T-cell (primary cell): ENCODE data around the gene RNF39. TPM values are rescaled to one million over a fixed set of nuclear protein-coding genes. Genes with fewer than 3 reads are reported as not detected.
"Not testable (repeated sequence)": the region's sequence is repeated elsewhere in the genome, so short reads cannot be mapped to it uniquely, and the experiment has no call there.

Experiments used
- ATAC-seq, 4 experiments: fragments of 200-7000 bp in 3 of 4; fragments of 150-1000 bp in 1 of 4; cut with Tn5 transposase; replicated peaks in 1 of 4; 1 replicate in 3 of 4; 2 replicates in 1 of 4; pipeline ENCODE4 v1.10.0; 2021; ENCODE audit warnings: moderate library complexity in 3 of 4, mild to moderate bottlenecking in 2 of 4, moderate number of reproducible peaks in 1 of 4
- CTCF ChIA-PET, 2 donors: fragments of 300-600 bp; sonication (Branson Sonifier 250); formaldehyde crosslinking; loops; one replicate each; lab custom pipeline; 2022; ENCODE audit warnings: antibody characterized with exemption in 2 of 2; lab: Charles Lee
- POLR2A ChIA-PET, 2 donors: fragments of 300-600 bp; sonication (Branson Sonifier 250); formaldehyde crosslinking; loops; one replicate each; lab custom pipeline; 2022; ENCODE audit warnings: antibody characterized with exemption in 2 of 2; lab: Charles Lee
- DNase-seq, 35 experiments: peaks; one replicate each; pipeline versions ENCODE4 v3.0.0 to v3.0.0-alpha.2; 2013 to 2023
- H3K27ac ChIP-seq: one replicate; pipeline ENCODE4 v1.5.1; 2013; ENCODE audit warnings: low read length
- H3K27me3 ChIP-seq, 2 experiments: replicated peaks in 1 of 2; 1 replicate in 1 of 2; 2 replicates in 1 of 2; pipeline versions ENCODE4 v1.6.1 to v1.7.0; 2013; ENCODE audit warnings: low read length in 1 of 2, mixed read lengths in 1 of 2; ENCODE audit not compliant: control insufficient read depth in 2 of 2, insufficient read depth in 2 of 2; ENCODE audit errors: extremely low read depth in 1 of 2
- H3K36me3 ChIP-seq, 2 donors: 1 replicate in 1 of 2; 2 replicates in 1 of 2; pipeline versions ENCODE4 v1.6.1 to v1.7.0; 2013; ENCODE audit warnings: low read length in 1 of 2; ENCODE audit not compliant: control insufficient read depth in 2 of 2, insufficient read depth in 1 of 2; ENCODE audit errors: extremely low read depth in 1 of 2
- H3K4me1 ChIP-seq, 2 experiments: 1 replicate in 1 of 2; 2 replicates in 1 of 2; pipeline versions ENCODE4 v1.6.1 to v1.7.0; 2013; ENCODE audit warnings: low read length in 2 of 2, mixed read lengths in 1 of 2; ENCODE audit not compliant: insufficient read depth in 2 of 2, control insufficient read depth in 1 of 2; ENCODE audit errors: extremely low read depth in 1 of 2
- H3K4me3 ChIP-seq, 2 donors: 1 replicate in 1 of 2; 2 replicates in 1 of 2; pipeline versions ENCODE4 v1.5.1 to v1.7.0; 2013; ENCODE audit warnings: mild to moderate bottlenecking in 2 of 2, low read length in 1 of 2, moderate library complexity in 1 of 2; ENCODE audit not compliant: control insufficient read depth in 1 of 2; ENCODE audit errors: extremely low read depth in 1 of 2
- H3K9me3 ChIP-seq: 2 replicates; pipeline ENCODE4 v1.7.0; 2013
- H3K27ac Mint-ChIP-seq, 2 donors: one replicate each; pipeline ENCODE4 v1.8.0; 2020 to 2021; ENCODE audit warnings: mild to moderate bottlenecking in 2 of 2, mixed read lengths in 2 of 2
- H3K27me3 Mint-ChIP-seq, 2 donors: one replicate each; pipeline ENCODE4 v1.8.0; 2021 to 2022; ENCODE audit warnings: mixed read lengths in 2 of 2
- H3K36me3 Mint-ChIP-seq: one replicate; pipeline ENCODE4 v1.8.0; 2021; ENCODE audit warnings: mixed read lengths
- H3K4me1 Mint-ChIP-seq, 3 donors: one replicate each; pipeline ENCODE4 v1.8.0; 2020 to 2022; ENCODE audit warnings: mixed read lengths in 3 of 3, mild to moderate bottlenecking in 1 of 3
- H3K4me3 Mint-ChIP-seq, 3 donors: one replicate each; pipeline ENCODE4 v1.8.0; 2020 to 2022; ENCODE audit warnings: mild to moderate bottlenecking in 3 of 3, mixed read lengths in 3 of 3, moderate library complexity in 3 of 3
- H3K9me3 Mint-ChIP-seq, 3 donors: one replicate each; pipeline ENCODE4 v1.8.0; 2020 to 2022; ENCODE audit warnings: mixed read lengths in 3 of 3
- WGBS: methylation state at CpG from one replicate; pipeline ENCODE4 v1.1.5; 2013; ENCODE audit warnings: missing lambda C conversion rate; ENCODE audit not compliant: insufficient coverage; 5-methylcytosine and 5-hydroxymethylcytosine counted together
- total RNA-seq, 35 experiments: library from RNA in 6 of 35; stranded (reverse) in 6 of 35; fragments of 120-200 nt in 1 of 35; gene quantifications; one replicate each; pipeline versions ENCODE4 v1.2.1 to v1.2.4 and lab custom pipeline; 2013 to 2026

RNF39 gene, protein sequence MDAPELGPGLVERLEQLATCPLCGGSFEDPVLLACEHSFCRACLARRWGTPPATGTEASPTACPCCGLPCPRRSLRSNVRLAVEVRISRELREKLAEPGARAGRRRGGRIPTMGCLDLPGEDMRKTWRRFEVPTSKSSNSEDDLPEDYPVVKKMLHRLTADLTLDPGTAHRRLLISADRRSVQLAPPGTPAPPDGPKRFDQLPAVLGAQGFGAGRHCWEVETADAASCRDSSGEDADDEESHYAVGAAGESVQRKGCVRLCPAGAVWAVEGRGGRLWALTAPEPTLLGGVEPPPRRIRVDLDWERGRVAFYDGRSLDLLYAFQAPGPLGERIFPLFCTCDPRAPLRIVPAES
- total RNA-seq = not detected
- total RNA-seq (2013) = not detected
- total RNA-seq (lab: John Stamatoyannopoulos, UW) = 0 to 0.12 (median 0) reads per million in 29 experiments

DNA sequence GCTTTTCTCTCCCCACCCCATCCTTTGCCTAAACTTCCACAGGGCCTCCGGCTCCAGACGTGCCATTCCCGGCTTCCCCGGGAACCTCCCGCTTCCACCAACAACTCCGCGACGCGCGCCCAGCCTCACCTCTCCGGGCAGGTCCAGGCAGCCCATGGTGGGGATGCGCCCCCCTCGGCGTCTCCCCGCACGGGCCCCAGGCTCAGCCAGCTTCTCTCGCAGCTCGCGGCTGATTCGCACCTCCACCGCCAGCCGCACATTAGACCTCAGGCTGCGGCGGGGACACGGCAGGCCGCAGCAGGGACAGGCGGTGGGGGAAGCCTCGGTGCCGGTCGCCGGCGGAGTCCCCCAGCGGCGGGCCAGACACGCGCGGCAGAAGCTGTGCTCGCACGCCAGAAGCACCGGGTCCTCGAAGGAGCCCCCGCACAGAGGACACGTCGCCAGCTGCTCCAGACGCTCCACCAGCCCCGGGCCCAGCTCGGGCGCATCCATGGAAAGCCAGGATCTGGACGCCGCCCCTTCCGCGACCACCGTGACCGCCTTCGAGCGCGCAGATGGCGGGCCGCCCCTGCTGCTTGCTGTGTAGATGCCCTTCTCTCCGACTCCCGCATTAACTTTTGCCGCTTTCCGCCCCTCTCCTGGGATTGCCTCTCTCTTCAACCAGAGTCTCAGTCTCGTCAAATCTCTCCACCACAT, at the start of gene RNF39:
Gene RNF39, minus strand, starts transcription at position 676 of the 696 bp plus-strand sequence. Its CDS starts 184 bp downstream, at position 492.
- Histone ChIP-seq H3K9me3 (no peaks in the 10 kb centered on the region), H3K27ac (no peak within 1 kb of the TSS), H3K4me3 (peak within 1 kb of the TSS; percentile 30 to 61), H3K27me3 (peaks cover 4 to 44% of the 10 kb centered on the region in 2 experiments), H3K4me1 (peaks cover 22 to 43% of the 10 kb centered on the region in 2 experiments), H3K36me3 (peaks cover 0 to 4% of the 10 kb centered on the region in 2 donors)
- ChIA-PET CTCF (no interaction called here), POLR2A (no interaction called here)
- DNase-seq = peak in 4 of 35 experiments; percentile 15 to 39 (median 24)
- ATAC-seq = peak; percentile 25 to 43 (median 34)
- peak within 1 kb of the TSS; percentile 64 to 84 (median 64) for H3K4me3 Mint-ChIP-seq
- peaks cover 56 to 68% (median 61%) of the 10 kb centered on the region in 3 donors for H3K4me1 Mint-ChIP-seq
- H3K36me3 Mint-ChIP-seq = peaks cover 17% of the 10 kb centered on the region
- H3K27me3 Mint-ChIP-seq = peaks cover 44 to 53% of the 10 kb centered on the region in 2 donors
- WGBS = 8% methylated on average over 55 of the region's 64 CpGs
- H3K27ac Mint-ChIP-seq = no peak within 1 kb of the TSS
- no peaks in the 10 kb centered on the region for H3K9me3 Mint-ChIP-seq

DNA sequence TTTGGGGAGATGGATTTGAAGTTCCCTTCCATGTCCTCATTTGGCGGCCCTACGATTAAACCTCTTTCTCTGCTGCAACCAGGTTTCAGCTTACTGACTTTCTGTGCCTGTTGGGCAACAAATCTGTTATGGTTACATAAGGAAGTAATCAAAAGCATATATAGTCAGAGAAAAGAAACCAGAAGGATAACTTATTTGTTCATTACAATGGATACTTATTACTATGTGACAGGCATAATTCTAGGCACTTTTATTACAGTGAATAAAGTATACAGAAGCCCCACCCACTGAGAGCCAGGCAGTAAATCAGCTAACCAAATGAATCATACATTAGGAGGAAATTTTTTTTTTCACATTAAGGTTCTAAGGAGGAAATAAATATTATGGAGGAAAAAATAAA, 46.9 kb upstream of the RNF39 start:
- DNase-seq (no peak), ATAC-seq (no peak)
- ChIA-PET CTCF (interaction anchor here in 1 of 2 donors (0.6 to 0.9 kb wide), 2 partner anchors 14 to 19 kb away, joined by 4 to 9 read pairs; no protein-coding TSS in a partner anchor), POLR2A (no interaction called here)
- Histone ChIP-seq H3K36me3 (no peaks in the 10 kb centered on the region), H3K4me1 (peaks cover 0 to under 1% of the 10 kb centered on the region in 2 experiments), H3K27me3 (peaks cover 0 to 18% of the 10 kb centered on the region in 2 experiments), H3K4me3 (no peak overlapping the region), H3K27ac (no peak overlapping the region), H3K9me3 (no peaks in the 10 kb centered on the region)
- H3K27ac Mint-ChIP-seq = no peak overlapping the region
- no peaks in the 10 kb centered on the region for H3K36me3 Mint-ChIP-seq
- H3K27me3 Mint-ChIP-seq = peaks cover 31 to 43% of the 10 kb centered on the region in 2 donors
- no peaks in the 10 kb centered on the region for H3K9me3 Mint-ChIP-seq
- H3K4me3 Mint-ChIP-seq = no peak overlapping the region
- peaks cover 0 to 3% (median 2%) of the 10 kb centered on the region in 3 donors for H3K4me1 Mint-ChIP-seq
- no CpG with 5 or more reads among the region's 2 CpGs for WGBS

DNA sequence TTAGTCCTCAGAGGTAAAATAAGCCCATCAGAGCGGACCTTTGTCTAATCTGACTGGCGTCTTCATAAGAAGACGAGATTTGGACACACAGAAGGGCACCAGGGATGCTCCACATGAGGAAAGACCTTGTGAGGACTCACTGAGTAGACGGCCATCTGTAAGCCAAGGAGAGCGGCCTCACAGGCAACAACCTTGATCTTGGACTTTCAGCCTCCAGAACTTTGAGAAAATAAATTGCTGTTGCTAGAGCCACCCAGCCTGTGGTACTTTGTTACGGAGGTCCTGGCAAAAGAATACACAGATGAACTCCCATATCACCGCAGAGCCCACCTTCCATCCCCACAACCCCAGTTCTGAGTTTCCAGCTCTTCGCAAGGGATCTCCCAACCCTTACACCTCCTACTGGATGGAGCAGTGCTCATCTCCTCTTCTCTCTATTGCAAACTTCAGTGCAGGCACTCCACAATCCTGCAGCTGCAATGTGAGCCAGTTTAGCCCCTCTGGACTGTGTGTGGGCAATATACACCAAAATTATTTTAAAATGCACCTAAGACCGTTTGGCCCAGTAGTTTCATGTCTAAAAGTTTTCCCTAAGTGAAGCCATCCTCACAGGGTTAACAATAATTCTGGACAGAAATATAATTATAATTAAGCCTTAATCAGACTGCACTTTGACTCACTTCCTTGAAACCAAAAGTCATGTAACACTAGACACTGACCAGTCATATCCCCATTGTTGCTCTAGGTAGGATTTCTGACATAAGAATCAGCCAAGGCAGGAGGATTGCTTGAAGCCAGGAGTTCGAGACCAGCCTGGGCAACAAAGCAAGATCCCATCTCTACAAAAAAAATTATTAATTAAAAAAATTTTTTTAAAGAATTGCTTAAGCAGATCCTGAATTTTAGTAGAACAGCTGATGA, 46.1 kb upstream of the RNF39 start:
- ATAC-seq (no peak), DNase-seq (no peak)
- 90% methylated on average over 8 of the region's 10 CpGs for WGBS
- Histone ChIP-seq H3K4me3 (no peak overlapping the region), H3K27me3 (peaks cover 2 to 10% of the 10 kb centered on the region in 2 experiments), H3K27ac (no peak overlapping the region), H3K9me3 (no peaks in the 10 kb centered on the region), H3K36me3 (no peaks in the 10 kb centered on the region), H3K4me1 (no peaks in the 10 kb centered on the region)
- Mint-ChIP-seq H3K9me3 (no peaks in the 10 kb centered on the region), H3K27me3 (peaks cover 26 to 37% of the 10 kb centered on the region in 2 donors), H3K4me1 (no peaks in the 10 kb centered on the region), H3K4me3 (no peak overlapping the region), H3K27ac (no peak overlapping the region), H3K36me3 (no peaks in the 10 kb centered on the region)
- ChIA-PET POLR2A (no interaction called here), CTCF (interaction anchor here in 1 of 2 donors (0.6 to 0.9 kb wide), 2 partner anchors 14 to 19 kb away, joined by 4 to 9 read pairs; no protein-coding TSS in a partner anchor)

DNA sequence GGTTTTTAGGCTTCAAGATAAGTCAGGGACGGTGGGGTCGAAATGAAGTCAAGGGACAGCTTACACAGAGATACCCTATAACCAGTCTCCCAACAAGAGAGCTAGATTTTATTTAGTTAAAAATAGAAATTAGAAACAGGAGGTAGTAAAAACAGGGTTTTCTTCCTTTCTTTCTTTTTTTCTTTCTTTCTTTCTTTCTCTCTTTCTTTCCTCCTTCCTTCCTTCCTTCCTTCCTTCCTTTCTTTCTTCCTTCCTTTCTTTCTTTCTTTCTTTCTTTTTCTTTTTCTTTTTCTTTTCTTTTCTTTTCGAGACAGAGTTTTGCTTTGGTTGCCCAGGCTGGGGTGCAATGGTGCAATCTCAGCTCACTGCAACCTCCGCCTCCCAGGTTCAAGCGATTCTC, 43.1 kb upstream of the RNF39 start:
- DNase-seq, H3K27me3 ChIP-seq, ATAC-seq, H3K4me1 Mint-ChIP-seq, H3K4me1 ChIP-seq, H3K27ac Mint-ChIP-seq, POLR2A ChIA-PET, H3K9me3 Mint-ChIP-seq, H3K36me3 Mint-ChIP-seq, H3K9me3 ChIP-seq, H3K4me3 ChIP-seq, H3K36me3 ChIP-seq, H3K27ac ChIP-seq, H3K4me3 Mint-ChIP-seq: not testable (repeated sequence)
- peaks cover 15 to 34% of the 10 kb centered on the region in 2 donors for H3K27me3 Mint-ChIP-seq
- WGBS = 100% methylated on average over 2 of the region's 5 CpGs
- CTCF ChIA-PET = interaction anchor here (0.5 to 2.0 kb wide), 3 partner anchors 13 to 84 kb away, joined by 3 to 7 read pairs (median 5); no protein-coding TSS in a partner anchor

DNA sequence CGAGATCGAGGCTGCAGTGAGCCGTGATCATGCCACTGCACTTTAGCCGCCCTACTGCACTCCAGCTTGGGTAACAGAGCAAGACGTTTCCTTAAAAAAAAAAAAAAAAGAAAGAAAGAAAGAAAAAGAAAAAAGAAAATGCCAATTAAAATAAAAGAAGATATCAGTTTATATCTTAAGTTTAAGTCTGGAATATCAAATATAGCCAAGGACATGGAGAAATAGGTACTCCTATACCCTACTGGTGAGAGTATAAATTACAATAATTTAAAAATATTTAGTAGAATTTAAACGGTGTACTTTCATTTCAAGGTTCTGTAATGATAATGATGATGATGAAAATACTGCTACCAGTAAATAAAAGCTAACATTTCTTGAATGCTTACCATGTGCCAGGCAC, 41.2 kb upstream of the RNF39 start:
- Mint-ChIP-seq H3K36me3 (no peaks in the 10 kb centered on the region), H3K4me3 (no peak overlapping the region), H3K4me1 (peaks cover 0 to 8% (median 4%) of the 10 kb centered on the region in 3 donors), H3K27ac (no peak overlapping the region), H3K9me3 (no peaks in the 10 kb centered on the region), H3K27me3 (peaks cover 26 to 45% of the 10 kb centered on the region in 2 donors)
- CTCF ChIA-PET = no interaction called here
- ATAC-seq = no peak
- Histone ChIP-seq H3K36me3 (no peaks in the 10 kb centered on the region), H3K27me3 (peaks cover 9 to 16% of the 10 kb centered on the region in 2 experiments), H3K4me3 (no peak overlapping the region), H3K4me1 (no peaks in the 10 kb centered on the region), H3K9me3 (no peaks in the 10 kb centered on the region), H3K27ac (no peak overlapping the region)
- no CpG with 5 or more reads among the region's 6 CpGs for WGBS
- POLR2A ChIA-PET = no interaction called here
- no peak for DNase-seq
